DND-41 (cell line): ENCODE data around the gene SOCS3.

ENCODE experiments used
- CTCF ChIP-seq: IDR thresholded peaks from 2 replicates; pipeline ENCODE4 v1.5.1; 2012; ENCODE audit warnings: borderline replicate concordance, low read length, moderate library complexity, mild to moderate bottlenecking; ENCODE audit not compliant: poor library complexity, severe bottlenecking; ENCODE audit errors: extremely low read depth
- EZH2 ChIP-seq: IDR thresholded peaks from 3 replicates; pipeline ENCODE4 v1.6.1; 2012; ENCODE audit warnings: borderline replicate concordance, low read depth, mild to moderate bottlenecking, moderate library complexity, low read length, inconsistent platforms; ENCODE audit not compliant: severe bottlenecking

GRCh38 chr17:78369791-78370381, 10.0 kb upstream of the SOCS3 start:
- TF ChIP-seq EZH2, result no peak
- TF ChIP-seq CTCF, result no peak
